Gastroesophageal sphincter (tissue), 4 donors: ENCODE measurements around the gene SLC39A10. TPM values are rescaled to one million over a fixed set of nuclear protein-coding genes. Genes with fewer than 3 reads are reported as not detected.

Experiments
- ATAC-seq: fragments of 150-250 bp; one replicate; pipeline ENCODE4 v1.9.1; 2016; ENCODE audit warnings: mild to moderate bottlenecking, moderate library complexity
- H3K27ac ChIP-seq, 4 donors: fragments of 200-600 bp; sonication (generic) in 3 of 4; 1 replicate in 3 of 4; 2 replicates in 1 of 4; pipeline ENCODE4 v1.5.1; 2016 to 2019
- H3K27me3 ChIP-seq: fragments of 200-600 bp; sonication (generic); one replicate; pipeline ENCODE4 v1.5.1; 2019
- H3K36me3 ChIP-seq, 2 donors: fragments of 200-600 bp; sonication (generic); one replicate each; pipeline ENCODE4 v1.5.1; 2019; ENCODE audit warnings: control low read depth in 1 of 2
- H3K4me1 ChIP-seq, 3 donors: fragments of 200-600 bp; sonication (generic); 1 replicate in 2 of 3; 2 replicates in 1 of 3; pipeline ENCODE4 v1.5.1; 2016 to 2019; ENCODE audit warnings: control low read depth in 2 of 3
- H3K4me3 ChIP-seq, 2 donors: fragments of 200-600 bp; sonication (generic); one replicate each; pipeline ENCODE4 v1.5.1; 2019; ENCODE audit warnings: mild to moderate bottlenecking in 1 of 2, moderate library complexity in 1 of 2
- H3K9me3 ChIP-seq, 3 donors: fragments of 200-600 bp; sonication (generic); one replicate each; pipeline ENCODE4 v1.5.1; 2017 to 2019; ENCODE audit warnings: control low read depth in 2 of 3
- EP300 ChIP-seq: sonication (generic); formaldehyde crosslinking; IDR thresholded peaks from one replicate; pipeline ENCODE4 v1.6.1; 2017; ENCODE audit warnings: antibody characterized with exemption, mild to moderate bottlenecking
- POLR2A ChIP-seq, 2 donors: fragments of 450-650 bp; IDR thresholded peaks; one replicate each; pipeline ENCODE4 v1.6.1; 2017; ENCODE audit warnings: antibody characterized with exemption in 2 of 2, mild to moderate bottlenecking in 2 of 2, moderate library complexity in 1 of 2
- POLR2AphosphoS5 ChIP-seq: sonication (generic); formaldehyde crosslinking; IDR thresholded peaks from one replicate; pipeline ENCODE4 v1.6.1; 2017; ENCODE audit warnings: antibody characterized with exemption
- WGBS, 2 donors: methylation state at CpG; one replicate each; pipeline ENCODE4 v1.1.5; 2018; ENCODE audit warnings: low coverage in 1 of 2; 5-methylcytosine and 5-hydroxymethylcytosine counted together
- total RNA-seq, 4 donors: library from RNA; depleted of rRNA; stranded (reverse); fragments of >200 nt; gene quantifications; one replicate each; pipeline ENCODE4 v1.1.0, GENCODE V29; 2016
- TF ChIP-seq, protein P1 (sequence below), 4 experiments: fragments of 200-600 bp in 2 of 4; fragments of 450-650 bp in 2 of 4; sonication (generic) in 1 of 4; IDR thresholded peaks; one replicate each; pipeline ENCODE4 v1.5.1; 2017 to 2019; ENCODE audit warnings: antibody characterized with exemption in 4 of 4, mild to moderate bottlenecking in 2 of 4, moderate library complexity in 2 of 4

SLC39A10 gene
- total RNA-seq, 4 donors from 2014 or later = 7.1 to 14.6 (median 9.5) TPM

DNA sequence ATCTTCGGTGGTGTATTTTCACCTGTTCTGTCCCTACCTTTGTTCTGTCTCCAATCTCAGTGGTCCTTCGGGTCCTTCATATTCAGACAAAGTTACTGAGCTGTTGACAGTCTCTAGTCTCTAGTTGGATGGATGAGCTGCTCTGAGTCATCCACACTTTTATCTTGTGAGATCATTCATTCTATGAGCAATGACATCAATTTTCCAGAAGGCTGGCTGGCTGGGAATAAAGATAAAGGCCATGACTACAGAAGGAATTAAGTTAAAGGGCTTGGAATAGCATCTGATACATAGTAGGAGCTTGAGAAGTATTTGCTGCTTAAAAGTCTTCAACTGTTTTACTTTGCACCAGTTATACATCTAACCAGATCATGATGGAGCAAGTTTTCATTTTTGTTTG is 43.1 kb upstream of the SLC39A10 start:
- Histone ChIP-seq H3K36me3 (no peaks in the 10 kb centered on the region), H3K27ac (peak overlapping the region in 2 of 4 donors; percentile 31 to 37), H3K4me3 (no peak overlapping the region), H3K4me1 (peaks cover 3 to 22% (median 12%) of the 10 kb centered on the region in 3 donors), H3K9me3 (no peaks in the 10 kb centered on the region), H3K27me3 (no peaks in the 10 kb centered on the region)
- no peak for ATAC-seq
- TF ChIP-seq EP300 (no peak), POLR2AphosphoS5 (no peak), POLR2A (IDR thresholded peaks at IDR 0.05) (no peak)
- TF ChIP-seq, protein P1, sequence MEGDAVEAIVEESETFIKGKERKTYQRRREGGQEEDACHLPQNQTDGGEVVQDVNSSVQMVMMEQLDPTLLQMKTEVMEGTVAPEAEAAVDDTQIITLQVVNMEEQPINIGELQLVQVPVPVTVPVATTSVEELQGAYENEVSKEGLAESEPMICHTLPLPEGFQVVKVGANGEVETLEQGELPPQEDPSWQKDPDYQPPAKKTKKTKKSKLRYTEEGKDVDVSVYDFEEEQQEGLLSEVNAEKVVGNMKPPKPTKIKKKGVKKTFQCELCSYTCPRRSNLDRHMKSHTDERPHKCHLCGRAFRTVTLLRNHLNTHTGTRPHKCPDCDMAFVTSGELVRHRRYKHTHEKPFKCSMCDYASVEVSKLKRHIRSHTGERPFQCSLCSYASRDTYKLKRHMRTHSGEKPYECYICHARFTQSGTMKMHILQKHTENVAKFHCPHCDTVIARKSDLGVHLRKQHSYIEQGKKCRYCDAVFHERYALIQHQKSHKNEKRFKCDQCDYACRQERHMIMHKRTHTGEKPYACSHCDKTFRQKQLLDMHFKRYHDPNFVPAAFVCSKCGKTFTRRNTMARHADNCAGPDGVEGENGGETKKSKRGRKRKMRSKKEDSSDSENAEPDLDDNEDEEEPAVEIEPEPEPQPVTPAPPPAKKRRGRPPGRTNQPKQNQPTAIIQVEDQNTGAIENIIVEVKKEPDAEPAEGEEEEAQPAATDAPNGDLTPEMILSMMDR (IDR thresholded peaks at IDR 0.05) = no peak
- 7 to 27% methylated on average over 2 of the region's 2 CpGs for WGBS, 2 donors

DNA sequence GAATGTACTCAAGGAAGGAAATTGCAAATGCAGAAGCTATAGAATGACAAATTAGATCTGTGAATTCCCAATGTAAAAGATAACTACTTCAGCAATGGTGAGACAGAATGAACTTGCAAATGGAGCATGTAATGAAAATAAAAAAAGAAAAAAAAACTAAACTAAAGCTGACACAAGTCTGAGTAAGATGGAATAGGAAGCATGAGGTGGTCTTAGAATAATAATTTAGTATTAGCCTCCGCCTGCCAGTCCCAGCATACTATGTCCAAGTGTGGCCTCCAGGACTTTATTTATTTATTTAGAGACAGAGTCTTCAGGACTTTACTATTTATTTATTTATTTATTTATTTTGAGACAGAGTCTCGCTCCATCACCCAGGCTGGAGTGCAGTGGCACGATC is 37.4 kb upstream of the SLC39A10 start:
- H3K36me3 ChIP-seq = no peaks in the 10 kb centered on the region
- H3K4me1 ChIP-seq = no peaks in the 10 kb centered on the region
- no peak overlapping the region for H3K4me3 ChIP-seq
- H3K27ac ChIP-seq = no peak overlapping the region
- H3K27me3 ChIP-seq = no peaks in the 10 kb centered on the region
- H3K9me3 ChIP-seq = no peaks in the 10 kb centered on the region
- TF ChIP-seq, protein P1 (IDR thresholded peaks at IDR 0.05) = no peak
- no peak for TF ChIP-seq POLR2AphosphoS5
- TF ChIP-seq EP300 = no peak
- no peak for TF ChIP-seq POLR2A (IDR thresholded peaks at IDR 0.05)
- no peak for ATAC-seq
- 95 to 100% methylated on average over 1 to 3 of the region's 3 CpGs for WGBS, 2 donors

DNA sequence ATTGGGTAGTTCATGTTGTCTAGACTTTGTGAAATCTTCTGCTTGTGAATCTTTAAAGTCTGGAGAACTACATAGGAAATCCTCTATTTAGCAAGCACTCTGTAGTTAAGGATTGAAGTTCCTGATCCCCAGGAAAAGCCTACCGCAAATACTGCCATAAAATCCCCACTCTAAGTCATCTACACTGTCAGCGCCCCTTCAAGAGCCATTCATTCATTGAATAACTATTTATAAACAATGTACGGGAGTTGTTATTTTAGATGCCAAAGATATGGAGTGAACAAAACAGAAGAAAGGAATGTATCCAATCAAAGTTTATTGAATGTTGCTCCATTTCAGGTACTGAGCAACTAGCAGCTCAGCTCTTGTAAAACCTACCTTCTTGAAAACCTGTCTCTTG is 36.5 kb upstream of the SLC39A10 start:
- H3K36me3 ChIP-seq = no peaks in the 10 kb centered on the region
- 68 to 76% methylated on average over 3 of the region's 3 CpGs for WGBS, 2 donors
- no peaks in the 10 kb centered on the region for H3K4me1 ChIP-seq
- TF ChIP-seq, protein P1 (IDR thresholded peaks at IDR 0.05) = no peak
- TF ChIP-seq POLR2A (IDR thresholded peaks at IDR 0.05) (no peak), EP300 (no peak), POLR2AphosphoS5 (no peak)
- no peaks in the 10 kb centered on the region for H3K27me3 ChIP-seq
- ATAC-seq = no peak
- no peak overlapping the region for H3K27ac ChIP-seq
- no peaks in the 10 kb centered on the region for H3K9me3 ChIP-seq
- H3K4me3 ChIP-seq = no peak overlapping the region

DNA sequence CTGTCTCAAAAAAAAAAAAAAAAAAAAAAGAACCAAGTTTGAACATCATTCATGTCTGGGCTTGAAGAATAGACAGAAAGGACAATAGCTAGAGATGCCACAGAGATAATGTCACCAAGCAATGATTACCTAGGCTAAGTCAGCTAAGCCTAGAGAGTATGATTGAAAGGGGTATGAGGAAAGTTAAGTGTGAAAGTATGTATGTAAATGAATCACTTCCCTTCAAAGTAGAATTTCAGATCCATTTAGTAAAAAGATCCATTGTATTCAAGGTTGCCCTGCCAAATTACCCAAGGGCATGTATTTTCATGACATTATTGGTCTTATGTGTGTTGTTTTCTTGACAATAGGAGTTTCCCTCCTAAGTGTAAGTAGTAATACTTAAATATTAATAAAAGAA is 34.1 kb upstream of the SLC39A10 start:
- ATAC-seq = no peak
- no peaks in the 10 kb centered on the region for H3K36me3 ChIP-seq
- H3K27ac ChIP-seq = no peak overlapping the region
- no peak overlapping the region for H3K4me3 ChIP-seq
- TF ChIP-seq POLR2AphosphoS5 (no peak), EP300 (no peak), POLR2A (IDR thresholded peaks at IDR 0.05) (no peak)
- TF ChIP-seq, protein P1 (IDR thresholded peaks at IDR 0.05) = no peak
- H3K4me1 ChIP-seq = no peaks in the 10 kb centered on the region
- H3K27me3 ChIP-seq = no peaks in the 10 kb centered on the region
- H3K9me3 ChIP-seq = no peaks in the 10 kb centered on the region

DNA sequence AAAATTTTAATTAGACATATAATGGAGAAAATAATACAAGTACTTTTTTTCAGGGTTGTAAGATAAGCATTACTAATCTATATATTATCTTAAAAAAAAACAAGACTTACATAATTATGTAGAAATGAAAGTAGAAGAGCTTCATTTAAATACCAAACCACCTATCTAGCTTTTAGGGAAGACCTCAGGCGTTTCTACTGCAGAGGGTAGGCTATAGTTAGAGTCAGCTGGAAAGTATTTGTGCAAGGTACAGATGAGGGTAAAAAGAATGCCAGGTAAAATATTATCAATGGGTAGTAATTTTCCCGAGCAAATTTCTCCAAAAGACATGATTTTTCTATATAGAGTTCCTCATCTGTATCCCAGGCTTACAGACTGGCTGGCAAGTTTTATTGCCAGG is 30.5 kb upstream of the SLC39A10 start:
- Histone ChIP-seq H3K4me3 (no peak overlapping the region), H3K4me1 (no peaks in the 10 kb centered on the region), H3K36me3 (no peaks in the 10 kb centered on the region), H3K9me3 (no peaks in the 10 kb centered on the region), H3K27me3 (no peaks in the 10 kb centered on the region), H3K27ac (no peak overlapping the region)
- 93 to 95% methylated on average over 2 of the region's 2 CpGs for WGBS, 2 donors
- no peak for ATAC-seq
- TF ChIP-seq EP300 = no peak
- no peak for TF ChIP-seq POLR2AphosphoS5
- TF ChIP-seq POLR2A (IDR thresholded peaks at IDR 0.05) = no peak
- TF ChIP-seq, protein P1 (IDR thresholded peaks at IDR 0.05) = no peak
